ENCODE results near the gene B4GALNT4. TPM values are rescaled to one million over a fixed set of nuclear protein-coding genes. Genes with fewer than 3 reads are reported as not detected.

Gene B4GALNT4
- total and polyA plus RNA-seq, 2 of the 4 experiments (the other 2 are of a cell fraction): 5.2 to 38.6 TPM

GRCh38 chr11:384511-384910 is 15.2 kb downstream of the B4GALNT4 start:
- ATAC-seq (ENCODE audit: low read depth) (no peak), DNase-seq (no peak)
- no peak overlapping the region for H4K8ac ChIP-seq (ENCODE audit: low read depth in 2 of 2, low read length in 2 of 2)
- H4K20me1 ChIP-seq (ENCODE audit: insufficient read depth, low read length): no peaks in the 10 kb centered on the region
- H3K4me2 ChIP-seq (ENCODE audit: low read depth, low read length): no peak overlapping the region
- no peaks in the 10 kb centered on the region for H3K4me1 ChIP-seq (ENCODE audit: control insufficient read depth, insufficient read depth, low read length)
- H3K36me3 ChIP-seq (ENCODE audit: control insufficient read depth, insufficient read depth, low read length): peaks cover 12% of the 10 kb centered on the region; the same call in 1 of the 2 replicates
- no peak overlapping the region for H3K23ac ChIP-seq (ENCODE audit: low read depth, low read length)
- dilution Hi-C loops (cut with HindIII; ENCODE audit: low sequenced_read_pairs, unreplicated experiment) (no loop called here), in situ Hi-C loops (cut with MboI; ENCODE audit: low sequenced_read_pairs) (no loop called here), intact Hi-C loops (cut with micrococcal nuclease) (no loop called here)
- peaks cover 5% of the 10 kb centered on the region; the same call in 1 of the 2 replicates for H3K27me3 ChIP-seq (ENCODE audit: control insufficient read depth, insufficient read depth, low read length)
- no peak overlapping the region for H2BK120ac ChIP-seq (ENCODE audit: low read depth, low read length)
- H3K9me3 ChIP-seq (ENCODE audit: control insufficient read depth, insufficient read depth, low read length): peaks cover 6% of the 10 kb centered on the region; the same call in 1 of the 2 replicates
- no peak overlapping the region for H3K4me3 ChIP-seq (ENCODE audit: insufficient read depth, low read depth, low read length)
- no peak overlapping the region for H3K4ac ChIP-seq (ENCODE audit: low read depth, low read length)
- no peak overlapping the region for H3K18ac ChIP-seq (ENCODE audit: low read depth, low read length)
- H3K9me1 ChIP-seq (ENCODE audit: insufficient read depth, low read length): no peaks in the 10 kb centered on the region
- H2AK5ac ChIP-seq (ENCODE audit: low read depth, low read length): no peak overlapping the region
- no peak overlapping the region for H2BK15ac ChIP-seq (ENCODE audit: low read depth, low read length)
- no TSS peak for BruUV-seq (replicated peaks)
- no peak overlapping the region for H3K56ac ChIP-seq (ENCODE audit: extremely low read depth, insufficient read depth, low read length)
- no peak overlapping the region for H3K27ac ChIP-seq (ENCODE audit: insufficient read depth, low read length)
- no peak overlapping the region for H3K9ac ChIP-seq (ENCODE audit: low read depth, low read length)
- ChIA-PET CTCF (no interaction called here), POLR2A (ENCODE audit: unreplicated experiment) (no interaction called here)
- no peak overlapping the region for H4K5ac ChIP-seq (ENCODE audit: low read depth, low read length)
- H2BK20ac ChIP-seq (ENCODE audit: low read depth, low read length): no peak overlapping the region
- H4K91ac ChIP-seq (ENCODE audit: insufficient read depth, low read depth, low read length): no peak overlapping the region
- H2AK9ac ChIP-seq (replicated peaks; ENCODE audit: low read depth, low read length, poor library complexity): no peak overlapping the region
- WGBS, 2 experiments (ENCODE audit: extremely low coverage in 2 of 2, insufficient read length in 1 of 2): 100% methylated on average over 1 of the region's 16 CpGs; no CpG with 5 or more reads in 1 of the 2 experiments
- TF ChIP-seq RAD21 (IDR thresholded peaks at IDR 0.05; ENCODE audit: low read length) (no peak), CEBPB (IDR thresholded peaks at IDR 0.05; ENCODE audit: low read depth, low read length) (no peak), MAZ (IDR thresholded peaks at IDR 0.05; ENCODE audit: borderline replicate concordance, low read depth, low read length) (no peak), CHD1 (IDR thresholded peaks at IDR 0.05; ENCODE audit: low read depth, low read length) (no peak), NFE2L2 (IDR thresholded peaks at IDR 0.05; ENCODE audit: low read depth, low read length) (no peak), SMC3 (IDR thresholded peaks at IDR 0.05; ENCODE audit: low read depth, low read length) (no peak), RFX5 (IDR thresholded peaks at IDR 0.05; ENCODE audit: low read depth, low read length) (no peak), CTCF (conservative IDR thresholded peaks at IDR 0.05; ENCODE audit: low read depth, low read length) (no peak), MAFK (IDR thresholded peaks at IDR 0.05; ENCODE audit: low read depth, low read length) (no peak), ELK1 (IDR thresholded peaks at IDR 0.05; ENCODE audit: borderline replicate concordance, low read depth, low read length) (no peak), POLR2A (IDR thresholded peaks at IDR 0.05; ENCODE audit: low read depth, low read length) (no peak), MXI1 (IDR thresholded peaks at IDR 0.05; ENCODE audit: borderline replicate concordance, low read depth, low read length) (no peak), RCOR1 (IDR thresholded peaks at IDR 0.05; ENCODE audit: insufficient replicate concordance, low read length) (no peak), USF2 (IDR thresholded peaks at IDR 0.05; ENCODE audit: low read depth, low read length) (no peak)
- H2BK5ac ChIP-seq (ENCODE audit: low read depth, low read length, poor library complexity, severe bottlenecking): no peak overlapping the region
- H3K14ac ChIP-seq (replicated peaks; ENCODE audit: low read depth, low read length): no peak overlapping the region
- H2AFZ ChIP-seq (replicated peaks; ENCODE audit: low read length, poor library complexity): no peak overlapping the region
- H3K79me1 ChIP-seq (ENCODE audit: low read depth in 1 of 2, low read length in 2 of 2): no peaks in the 10 kb centered on the region
